GM19193 (cell line): ENCODE results near the gene SEPTIN10.

Source experiments
- POLR2A ChIP-seq: IDR thresholded peaks from 4 replicates; pipeline ENCODE4 v1.6.1; 2011; ENCODE audit not compliant: insufficient read depth, insufficient read length; ENCODE audit errors: extremely low read depth

SEPTIN10 gene

GRCh38 chr2:109638795-109639194 is 25.0 kb upstream of the SEPTIN10 start:
- TF ChIP-seq POLR2A: no peak

DNA sequence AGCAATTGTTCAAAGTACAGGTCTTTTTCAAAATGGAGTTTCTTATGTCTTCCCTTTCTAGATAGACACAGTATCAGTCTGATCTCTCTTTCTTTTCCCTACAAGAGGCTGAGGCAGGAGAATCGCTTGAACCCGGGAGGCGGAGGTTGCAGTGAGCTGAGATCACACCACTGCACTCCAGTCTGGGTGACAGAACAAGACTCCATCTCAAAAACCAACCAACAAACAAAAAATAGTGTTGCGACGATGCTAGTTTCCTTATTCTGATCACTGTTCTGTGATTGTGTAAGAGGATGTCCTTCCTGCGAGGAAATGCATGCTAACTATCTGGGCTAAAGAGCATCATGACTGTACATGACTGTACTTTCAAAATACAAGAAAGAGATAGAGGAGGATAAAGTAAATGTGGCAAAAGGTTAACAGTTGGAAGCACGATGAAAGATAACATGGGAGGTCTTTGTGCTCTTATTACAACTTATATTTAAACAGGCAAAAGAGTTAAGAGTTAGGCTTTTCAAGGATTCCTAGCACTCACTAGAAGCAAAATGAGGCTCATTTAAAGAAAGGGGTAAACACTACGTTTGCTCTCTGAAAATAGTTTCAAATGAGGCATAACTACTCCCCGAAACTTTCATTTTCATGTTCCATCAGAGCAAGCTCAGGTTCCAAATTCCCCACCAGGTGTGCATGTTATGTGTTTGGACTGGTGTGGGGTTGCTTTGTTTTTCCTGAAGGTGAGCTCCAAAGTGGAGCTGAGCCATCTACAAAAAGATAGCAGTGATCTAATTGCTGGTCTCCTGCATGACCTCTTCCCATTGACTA is 24.2 kb upstream of the SEPTIN10 start:
- TF ChIP-seq POLR2A: no peak

DNA sequence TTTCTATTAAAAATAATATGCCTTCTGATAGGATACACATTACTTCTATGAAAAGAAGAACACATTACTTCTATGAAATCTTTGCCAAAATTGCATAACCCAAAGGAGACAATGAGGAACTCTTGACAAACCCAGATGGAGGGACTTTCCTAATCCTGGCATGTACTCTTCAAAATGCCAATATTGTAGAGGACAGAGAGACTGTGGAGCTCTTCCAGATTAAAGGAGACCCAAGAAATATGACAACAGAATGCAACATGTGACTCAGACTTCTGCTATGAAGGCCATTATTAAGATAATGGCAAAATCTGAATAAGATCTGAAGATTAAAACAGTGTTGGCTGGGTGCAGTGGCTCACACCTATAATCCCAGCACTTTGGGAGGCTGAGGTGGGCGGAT is 22.6 kb upstream of the SEPTIN10 start:
- no peak for TF ChIP-seq POLR2A

GRCh38 chr2:109635426-109636304 is 21.9 kb upstream of the SEPTIN10 start:
- no peak for TF ChIP-seq POLR2A

DNA sequence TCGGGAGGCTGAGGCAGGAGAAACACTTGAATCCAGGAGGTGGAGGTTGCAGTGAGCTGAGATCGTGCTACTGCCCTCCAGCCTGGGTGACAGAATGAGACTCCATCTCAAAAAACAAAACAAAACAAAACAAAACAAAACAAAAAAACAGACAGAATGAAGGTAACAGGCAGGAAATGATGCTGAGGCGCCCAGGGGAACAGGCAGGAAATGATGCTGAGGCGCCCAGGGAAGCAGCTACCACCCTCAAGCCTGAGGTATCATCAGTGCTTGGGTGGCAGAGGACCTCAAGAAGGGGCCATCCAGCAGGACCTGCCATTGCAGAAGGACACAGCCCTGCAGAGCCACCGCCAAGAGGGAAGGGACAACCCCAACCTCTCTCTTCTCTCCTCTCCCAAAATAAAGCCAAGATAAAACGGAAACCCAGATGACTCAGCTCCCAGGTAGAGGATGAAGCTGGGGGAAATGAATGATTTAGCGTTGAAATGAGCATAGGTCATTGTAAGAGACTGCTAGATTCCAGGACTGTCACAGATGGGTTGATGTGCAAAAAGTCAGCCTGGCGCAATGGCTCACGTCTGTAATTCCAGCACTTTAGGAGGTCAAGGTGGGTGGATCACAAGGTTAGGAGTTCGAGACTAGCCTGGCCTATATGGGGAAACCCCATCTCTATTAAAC is 19.7 kb upstream of the SEPTIN10 start:
- no peak for TF ChIP-seq POLR2A

- TF ChIP-seq POLR2A: no peak
Measured at GRCh38 chr2:109632158-109632789, 18.5 kb upstream of the SEPTIN10 start.

DNA sequence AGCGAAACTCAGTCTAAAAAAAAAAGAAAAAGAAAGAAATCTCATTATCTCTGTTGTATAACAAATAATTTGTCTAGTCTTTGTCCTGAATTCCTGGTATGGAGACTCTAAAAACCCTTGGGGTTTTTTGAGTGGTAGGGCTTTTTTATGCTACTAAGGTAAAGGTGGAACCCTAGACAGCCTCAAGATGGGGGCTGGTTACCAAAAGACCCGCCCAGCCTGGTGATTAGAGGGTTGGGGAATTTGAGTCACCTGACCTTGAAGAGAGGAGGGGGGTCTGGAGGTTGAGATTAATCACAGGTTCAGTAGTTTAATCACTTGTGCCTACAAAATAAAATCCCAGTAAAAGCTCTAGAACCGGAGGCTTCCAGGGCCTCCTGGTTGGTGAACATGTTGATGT is 18.0 kb upstream of the SEPTIN10 start:
- TF ChIP-seq POLR2A: no peak

DNA sequence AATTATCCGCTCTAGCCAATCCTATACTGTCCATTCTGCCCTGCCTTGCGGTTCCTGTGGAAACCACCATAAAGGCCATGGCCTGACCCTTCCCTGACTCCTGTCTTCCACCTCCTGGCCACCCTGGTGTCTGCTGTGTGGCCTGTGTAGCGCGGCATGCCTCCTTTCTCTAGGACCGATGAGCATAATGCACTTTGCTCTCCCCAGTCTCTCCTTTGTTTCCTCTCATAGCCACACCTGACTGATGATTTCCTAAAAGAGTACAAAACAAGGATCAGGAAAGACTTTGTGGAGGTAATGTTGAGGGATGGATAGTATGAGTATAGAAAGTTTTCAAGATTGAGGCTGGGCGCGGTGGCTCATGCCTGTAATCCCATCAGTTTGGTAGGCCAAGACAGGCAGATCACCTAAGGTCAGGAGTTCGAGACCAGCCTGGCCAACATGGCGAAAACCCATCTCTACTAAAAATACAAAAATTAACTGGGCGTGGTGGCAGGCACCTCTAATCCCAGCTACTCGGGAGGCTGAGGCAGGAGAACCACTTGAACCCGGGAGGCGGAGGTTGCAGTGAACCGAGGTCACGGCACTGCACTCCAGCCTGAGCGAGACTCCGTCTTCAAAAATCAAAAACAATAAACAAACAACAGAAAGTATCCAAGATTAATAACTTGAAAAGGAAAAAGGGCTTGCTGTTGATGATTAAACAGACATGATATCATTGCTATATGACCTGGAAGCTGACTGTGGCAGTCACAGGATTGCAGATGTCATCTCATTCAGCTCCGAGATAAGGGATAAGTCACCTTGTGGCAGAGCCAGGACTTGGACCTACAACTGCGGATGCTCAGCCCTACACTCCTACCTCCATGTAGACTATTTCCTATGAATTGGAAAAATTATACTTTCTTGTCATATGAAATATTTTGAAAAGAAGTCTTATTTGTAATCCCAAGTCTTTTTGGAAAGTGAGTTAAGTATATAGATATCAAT is 17.0 kb upstream of the SEPTIN10 start:
- no peak for TF ChIP-seq POLR2A

GRCh38 chr2:109629867-109630266 is 16.1 kb upstream of the SEPTIN10 start:
- TF ChIP-seq POLR2A: no peak

DNA sequence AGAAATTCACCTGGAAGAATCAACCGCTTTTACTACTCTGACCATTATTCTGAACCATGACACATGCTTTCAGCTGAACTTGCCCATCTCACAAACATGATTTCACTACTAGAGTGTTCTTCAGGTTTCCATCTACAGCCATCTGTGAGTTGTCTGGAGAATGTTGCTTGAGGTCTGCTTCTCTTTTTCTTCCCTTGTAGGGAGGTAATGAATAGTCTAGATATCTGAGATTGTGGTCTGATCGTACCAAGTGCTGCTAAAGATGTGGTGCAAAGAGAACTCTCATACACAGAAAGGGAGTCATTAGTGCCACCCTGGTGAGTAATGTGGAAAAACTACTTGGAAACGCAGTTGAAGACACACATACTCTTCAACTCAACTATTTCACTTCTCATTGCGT is 10.6 kb upstream of the SEPTIN10 start:
- no peak for TF ChIP-seq POLR2A

- TF ChIP-seq POLR2A: no peak
Measured at GRCh38 chr2:109623923-109624322, 10.2 kb upstream of the SEPTIN10 start.

GRCh38 chr2:109623297-109623696 is 9.5 kb upstream of the SEPTIN10 start:
- no peak for TF ChIP-seq POLR2A

DNA sequence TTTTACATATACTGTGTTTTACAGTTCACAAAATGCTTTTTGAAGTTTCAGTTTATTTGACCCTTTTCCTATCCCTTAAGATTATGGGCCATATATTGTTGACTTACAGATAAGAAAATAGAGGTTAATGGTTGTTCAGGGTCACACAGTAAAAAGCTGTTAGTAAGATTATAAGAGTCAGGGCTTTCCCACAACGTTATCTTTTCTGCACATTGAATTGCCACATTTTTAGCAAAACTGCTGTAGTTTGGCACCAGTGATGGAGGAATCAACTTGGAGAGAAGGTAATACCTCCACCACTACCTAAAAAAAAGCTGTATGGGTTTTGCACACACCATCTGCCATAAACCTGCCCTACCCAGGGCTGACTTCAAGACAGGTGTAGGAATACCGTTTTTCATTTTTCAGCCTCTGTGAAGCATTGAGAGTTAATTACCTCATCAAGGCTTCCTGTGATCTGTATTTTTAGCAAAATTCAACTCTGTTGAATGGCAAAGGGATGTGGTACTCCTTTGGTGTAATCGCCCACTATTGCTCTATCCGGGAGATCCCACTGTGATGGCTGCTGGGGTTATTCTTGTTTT is 5.4 kb upstream of the SEPTIN10 start:
- TF ChIP-seq POLR2A: no peak
